SK-N-MC (cell line): Measurements from ENCODE around the gene FAM53B.

Source experiments
- EZH2 ChIP-seq: fragments of 200-600 bp; sonication (generic); IDR thresholded peaks from one replicate; pipeline ENCODE4 v1.6.1; 2017; ENCODE audit warnings: antibody characterized with exemption
- POLR2AphosphoS5 ChIP-seq: IDR thresholded peaks from 2 replicates; pipeline ENCODE4 v1.6.1; 2012; ENCODE audit warnings: mild to moderate bottlenecking, low read depth, low read length, borderline replicate concordance

DNA sequence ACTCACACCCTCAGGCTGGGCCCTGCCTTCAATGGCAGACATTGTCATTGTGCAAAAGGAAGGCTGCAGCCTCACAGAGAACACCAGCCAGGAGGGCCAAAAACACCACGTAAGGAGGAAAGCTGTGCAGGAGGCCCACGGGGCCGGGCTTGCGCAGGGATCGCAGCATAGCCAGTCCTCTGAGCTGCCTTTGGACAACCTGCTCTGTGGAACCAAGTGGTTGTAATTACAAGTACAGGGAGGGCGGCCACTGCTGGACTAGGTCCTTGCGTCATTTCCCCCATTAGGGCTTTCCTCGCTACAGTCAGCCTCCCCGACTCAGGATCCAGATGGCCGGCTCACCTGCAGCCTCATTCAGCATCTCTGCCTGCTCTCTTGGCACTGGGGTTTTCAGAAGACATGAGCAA lies 66.9 kb downstream of the FAM53B start:
- no peak for TF ChIP-seq POLR2AphosphoS5
- TF ChIP-seq EZH2, result no peak
